Frontal cortex (tissue), 4 donors: Measurements from ENCODE around the gene ZC3HAV1. TPM values are rescaled to one million over a fixed set of nuclear protein-coding genes. Genes with fewer than 3 reads are reported as not detected.
"Not testable (repeated sequence)": the region's sequence is repeated elsewhere in the genome, so short reads cannot be mapped to it uniquely, and the experiment has no call there.

ENCODE experiments used
- DNase-seq, 2 donors: peaks; one replicate each; pipeline ENCODE4 v3.0.0; 2012; ENCODE audit warnings: low spot score in 2 of 2
- FAIRE-seq: peaks from 2 replicates; lab custom pipeline; 2012; peaks lifted over from hg19 to GRCh38; lab: Jason Lieb, UNC
- total RNA-seq: library from RNA; depleted of rRNA; stranded (reverse); fragments of >200 nt; gene quantifications from one replicate; pipeline ENCODE4 v1.2.3, GENCODE V29; 2014
- donor health status: control.
- donor health status: control.
- donor health status: control.

ZC3HAV1 gene
- total RNA-seq, 1 donor from 2014 or later: 4.1 TPM

- DNase-seq (no peak), FAIRE-seq (no peak)
Observed at GRCh38 chr7:139033346-139034114, 76.0 kb downstream of the ZC3HAV1 start.

DNA sequence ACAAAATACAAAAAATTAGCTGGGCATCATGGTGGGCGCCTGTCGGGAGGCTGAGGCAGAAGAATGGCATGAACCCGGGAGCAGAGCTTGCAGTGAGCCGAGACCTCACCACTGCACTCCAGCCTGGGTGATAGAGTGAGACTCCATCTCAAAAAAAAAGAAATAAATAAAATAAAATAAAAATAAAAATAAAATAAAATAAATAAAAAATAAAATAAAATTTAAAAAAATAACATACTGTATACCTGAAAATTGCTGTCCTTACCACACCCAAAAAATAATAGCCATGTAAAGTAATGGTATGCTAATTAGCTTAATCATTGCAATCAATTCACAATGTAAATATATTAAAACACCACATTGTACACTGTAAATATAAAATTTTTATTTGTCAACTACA, 77.0 kb downstream of the ZC3HAV1 start:
- FAIRE-seq (no peak), DNase-seq (no peak)

- no peak for FAIRE-seq
- DNase-seq: no peak
Observed at GRCh38 chr7:139029353-139029752, 80.2 kb downstream of the ZC3HAV1 start.

DNA sequence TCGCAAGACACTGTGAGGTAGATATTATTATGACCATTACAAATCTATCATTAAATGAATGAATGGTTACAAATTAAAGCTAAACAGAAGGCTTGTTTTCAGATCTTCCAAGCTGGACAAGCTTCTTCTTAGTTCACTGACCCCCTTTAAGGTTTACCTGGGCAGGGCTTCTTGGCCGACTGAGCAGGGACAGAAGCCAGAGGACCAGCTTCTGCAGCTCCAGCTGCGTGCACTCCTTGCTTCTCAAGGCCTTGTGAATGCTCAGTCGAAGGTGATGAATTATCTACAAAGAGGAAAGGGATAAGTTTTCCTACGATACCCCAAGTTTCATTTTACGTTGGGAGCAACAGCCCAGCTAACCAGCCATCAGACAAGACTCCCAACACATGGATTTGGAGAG, 83.0 kb downstream of the ZC3HAV1 start:
- FAIRE-seq (no peak), DNase-seq (no peak)

GRCh38 chr7:139025861-139026260, 83.7 kb downstream of the ZC3HAV1 start:
- not testable (repeated sequence) for FAIRE-seq, DNase-seq

GRCh38 chr7:139023076-139023475, 86.4 kb downstream of the ZC3HAV1 start:
- DNase-seq (no peak), FAIRE-seq (no peak)

DNA sequence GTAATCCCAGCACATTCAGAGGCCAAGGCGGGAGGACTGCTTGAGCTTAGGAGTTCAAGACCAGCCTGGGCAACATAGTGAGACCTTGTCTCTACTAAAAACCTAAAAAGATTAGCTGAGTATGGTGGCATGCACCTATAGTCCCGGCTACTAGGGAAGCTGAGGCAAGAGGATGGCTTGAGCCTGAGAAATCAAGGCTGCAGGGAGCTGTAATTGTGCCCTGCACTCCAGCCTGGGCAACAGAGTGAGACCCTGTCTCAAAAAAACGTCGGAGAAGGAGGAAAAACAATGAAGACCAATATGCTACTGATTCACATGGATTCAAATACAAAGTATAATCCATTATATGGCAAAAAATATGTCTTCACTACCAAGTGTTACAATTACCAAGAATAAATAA, 87.2 kb downstream of the ZC3HAV1 start:
- DNase-seq: no peak
- no peak for FAIRE-seq

DNA sequence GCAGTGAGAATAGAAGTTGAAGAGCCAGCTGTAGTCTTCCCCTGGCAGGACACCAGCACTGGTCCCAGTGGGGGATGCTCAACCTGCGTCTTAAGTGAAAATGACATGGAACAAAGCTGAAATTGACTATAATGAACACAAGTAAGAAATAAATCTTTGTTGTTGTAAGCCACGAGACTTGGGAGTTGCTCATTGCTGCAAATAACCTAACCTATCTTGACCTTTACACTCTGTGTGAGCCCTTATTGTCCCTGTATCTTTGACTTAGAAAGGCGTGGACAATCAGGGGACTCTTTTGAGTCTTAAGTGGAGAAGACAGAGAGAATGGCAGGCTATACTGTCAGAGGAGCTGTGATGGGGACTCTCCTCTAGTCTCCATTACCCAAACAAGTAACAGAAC, 90.6 kb downstream of the ZC3HAV1 start:
- no peak for FAIRE-seq
- DNase-seq: no peak

GRCh38 chr7:139016931-139017511, 92.5 kb downstream of the ZC3HAV1 start:
- FAIRE-seq (no peak), DNase-seq (peak; percentile 41 to 72)

DNA sequence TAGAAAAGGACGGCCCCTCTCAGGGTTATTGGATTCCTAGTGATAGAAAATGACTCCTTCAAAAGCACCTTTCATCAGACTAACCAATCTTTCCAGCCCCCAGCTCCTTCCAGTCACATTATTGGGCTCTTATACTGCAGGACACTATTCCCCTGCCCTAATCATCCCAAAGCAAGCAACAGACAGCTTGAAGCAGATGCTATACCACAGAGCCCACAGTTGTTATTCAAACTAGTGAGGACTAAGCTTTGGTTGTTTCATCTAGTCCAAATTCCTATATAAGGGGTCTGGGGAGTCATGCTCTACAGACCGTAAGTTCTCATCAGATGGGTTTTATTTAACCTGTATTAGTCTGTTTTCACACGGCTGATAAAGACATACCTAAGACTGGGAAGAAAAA, 98.1 kb downstream of the ZC3HAV1 start:
- FAIRE-seq (no peak), DNase-seq (no peak)

DNA sequence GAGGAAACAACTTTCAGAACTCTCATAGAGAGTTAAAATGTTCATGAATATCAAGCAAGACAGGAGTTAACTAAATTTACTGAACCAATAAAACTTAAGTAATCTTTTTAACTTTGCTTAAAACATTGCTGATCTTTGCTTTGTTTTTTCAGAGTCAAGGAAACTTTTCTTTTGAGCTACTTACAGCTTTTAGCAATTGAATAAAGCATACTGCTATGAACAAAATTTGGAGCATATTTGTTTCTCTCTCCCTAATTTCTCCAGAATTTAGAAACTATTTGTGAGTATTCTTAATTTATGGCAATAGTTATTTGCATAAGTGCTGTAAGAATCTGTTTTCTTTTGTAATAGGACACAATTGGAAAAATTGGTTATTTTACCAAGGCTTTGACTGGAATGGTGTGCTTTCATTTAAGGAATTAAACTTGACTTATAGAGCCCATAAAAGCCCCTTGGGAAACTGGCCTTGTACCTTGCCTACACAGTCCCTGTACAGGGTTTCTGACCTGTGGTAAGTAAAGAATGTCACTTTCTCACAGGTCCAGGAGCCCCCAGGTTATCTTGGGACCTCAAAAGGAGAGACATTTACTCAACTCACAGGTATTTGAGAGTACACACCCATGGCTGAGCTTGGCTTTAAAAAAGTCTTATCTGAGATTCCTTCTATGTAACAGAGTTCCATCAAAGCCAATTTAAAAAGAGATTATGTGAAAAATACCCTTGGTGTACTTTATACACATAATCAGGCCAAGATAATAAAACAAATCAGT, 105.0 kb downstream of the ZC3HAV1 start:
- FAIRE-seq: no peak
- no peak for DNase-seq

GRCh38 chr7:138999414-138999813, 110.1 kb downstream of the ZC3HAV1 start:
- DNase-seq (no peak), FAIRE-seq (no peak)

Other genes starting within 250 kb of the ZC3HAV1 start
- gene KIAA1549, start 128.3 kb downstream of the ZC3HAV1 start, total RNA-seq: 21.6 TPM
- 5.7 TPM for gene ZC3HAV1L, start 73.7 kb downstream of the ZC3HAV1 start, total RNA-seq
- 14.7 TPM for gene UBN2, start 121.5 kb upstream of the ZC3HAV1 start, total RNA-seq
- 15.1 TPM for gene FMC1, start 231.6 kb upstream of the ZC3HAV1 start, total RNA-seq